ENCODE results near the gene GRIN2A.

DNA sequence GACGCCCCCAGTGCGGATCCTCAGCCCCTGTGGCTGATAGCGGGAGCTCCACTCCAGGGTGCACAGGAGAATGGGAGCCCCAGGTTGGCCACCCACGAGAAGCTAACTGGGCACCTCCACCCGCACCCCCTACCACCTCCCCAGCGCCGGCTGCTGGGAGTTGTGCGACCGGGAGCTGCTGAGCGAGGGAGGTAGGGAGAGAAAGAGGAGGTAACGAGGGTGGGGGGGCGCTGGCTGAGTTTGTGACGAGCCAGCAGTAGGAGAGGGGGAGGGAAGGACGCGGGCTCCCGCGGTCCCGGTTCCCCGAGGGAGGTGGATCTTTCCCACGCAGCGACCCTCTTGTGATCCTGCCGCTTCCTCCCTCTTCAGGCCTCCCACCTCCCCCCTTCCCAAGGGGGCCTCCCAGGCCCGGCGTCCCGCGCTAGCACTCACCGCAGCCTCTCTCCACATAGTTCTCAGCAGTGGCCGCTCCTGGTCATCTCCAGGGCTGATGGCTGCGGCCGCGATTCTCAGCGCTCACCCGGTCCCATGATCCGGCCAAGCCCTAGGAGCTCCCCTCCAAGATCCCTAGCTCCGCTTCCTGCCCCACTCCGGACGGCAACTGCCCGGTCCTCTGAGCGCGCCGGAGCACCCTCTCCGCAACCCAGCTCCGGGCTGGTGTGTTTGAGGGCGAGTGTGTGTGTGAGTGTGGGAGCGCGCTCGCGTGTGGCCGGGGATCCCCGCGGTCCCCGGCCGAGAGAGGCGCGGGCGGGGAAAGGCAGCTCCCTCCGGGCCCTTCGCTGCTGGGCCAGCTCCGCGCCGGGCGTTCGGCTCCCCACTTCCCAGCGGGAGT lies at the start of gene GRIN2A:
- TF ChIP-seq, protein P1, sequence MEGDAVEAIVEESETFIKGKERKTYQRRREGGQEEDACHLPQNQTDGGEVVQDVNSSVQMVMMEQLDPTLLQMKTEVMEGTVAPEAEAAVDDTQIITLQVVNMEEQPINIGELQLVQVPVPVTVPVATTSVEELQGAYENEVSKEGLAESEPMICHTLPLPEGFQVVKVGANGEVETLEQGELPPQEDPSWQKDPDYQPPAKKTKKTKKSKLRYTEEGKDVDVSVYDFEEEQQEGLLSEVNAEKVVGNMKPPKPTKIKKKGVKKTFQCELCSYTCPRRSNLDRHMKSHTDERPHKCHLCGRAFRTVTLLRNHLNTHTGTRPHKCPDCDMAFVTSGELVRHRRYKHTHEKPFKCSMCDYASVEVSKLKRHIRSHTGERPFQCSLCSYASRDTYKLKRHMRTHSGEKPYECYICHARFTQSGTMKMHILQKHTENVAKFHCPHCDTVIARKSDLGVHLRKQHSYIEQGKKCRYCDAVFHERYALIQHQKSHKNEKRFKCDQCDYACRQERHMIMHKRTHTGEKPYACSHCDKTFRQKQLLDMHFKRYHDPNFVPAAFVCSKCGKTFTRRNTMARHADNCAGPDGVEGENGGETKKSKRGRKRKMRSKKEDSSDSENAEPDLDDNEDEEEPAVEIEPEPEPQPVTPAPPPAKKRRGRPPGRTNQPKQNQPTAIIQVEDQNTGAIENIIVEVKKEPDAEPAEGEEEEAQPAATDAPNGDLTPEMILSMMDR (IDR thresholded peaks at IDR 0.05) = no peak
- no peak for TF ChIP-seq EP300 (IDR thresholded peaks at IDR 0.05)
- no peak for TF ChIP-seq POLR2A (IDR thresholded peaks at IDR 0.05)
- no peak for TF ChIP-seq POLR2AphosphoS5 (IDR thresholded peaks at IDR 0.05)

Data from gastroesophageal sphincter (tissue), 3 donors.